ENCODE data around the gene KIF26B.

DNA sequence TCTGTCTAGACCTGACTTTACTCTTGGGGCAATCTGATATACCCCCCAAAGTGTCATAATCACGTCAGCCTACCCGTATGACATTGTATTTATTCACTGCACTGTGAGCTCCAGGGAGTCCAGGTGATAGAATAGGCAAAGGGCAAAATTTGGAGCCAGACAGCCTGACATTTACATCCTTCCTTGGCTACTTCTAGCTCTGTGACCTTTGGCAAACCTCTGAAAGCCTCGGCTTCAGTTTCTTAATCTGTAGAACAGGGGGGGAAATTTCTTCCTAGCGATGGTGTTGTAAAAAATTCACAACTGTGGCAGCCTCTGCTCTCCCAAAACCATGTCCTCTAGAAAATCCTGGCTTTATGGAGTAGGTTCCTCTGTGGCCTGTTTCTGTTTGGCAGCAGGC is 240.9 kb downstream of the KIF26B start:
- TF ChIP-seq, protein P1, sequence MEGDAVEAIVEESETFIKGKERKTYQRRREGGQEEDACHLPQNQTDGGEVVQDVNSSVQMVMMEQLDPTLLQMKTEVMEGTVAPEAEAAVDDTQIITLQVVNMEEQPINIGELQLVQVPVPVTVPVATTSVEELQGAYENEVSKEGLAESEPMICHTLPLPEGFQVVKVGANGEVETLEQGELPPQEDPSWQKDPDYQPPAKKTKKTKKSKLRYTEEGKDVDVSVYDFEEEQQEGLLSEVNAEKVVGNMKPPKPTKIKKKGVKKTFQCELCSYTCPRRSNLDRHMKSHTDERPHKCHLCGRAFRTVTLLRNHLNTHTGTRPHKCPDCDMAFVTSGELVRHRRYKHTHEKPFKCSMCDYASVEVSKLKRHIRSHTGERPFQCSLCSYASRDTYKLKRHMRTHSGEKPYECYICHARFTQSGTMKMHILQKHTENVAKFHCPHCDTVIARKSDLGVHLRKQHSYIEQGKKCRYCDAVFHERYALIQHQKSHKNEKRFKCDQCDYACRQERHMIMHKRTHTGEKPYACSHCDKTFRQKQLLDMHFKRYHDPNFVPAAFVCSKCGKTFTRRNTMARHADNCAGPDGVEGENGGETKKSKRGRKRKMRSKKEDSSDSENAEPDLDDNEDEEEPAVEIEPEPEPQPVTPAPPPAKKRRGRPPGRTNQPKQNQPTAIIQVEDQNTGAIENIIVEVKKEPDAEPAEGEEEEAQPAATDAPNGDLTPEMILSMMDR (IDR thresholded peaks at IDR 0.05) = no peak
- TF ChIP-seq EP300 (IDR thresholded peaks at IDR 0.05) = no peak

All from suprapubic skin (tissue), 3 donors.